ENCODE measurements around the gene INSR.

INSR gene

DNA sequence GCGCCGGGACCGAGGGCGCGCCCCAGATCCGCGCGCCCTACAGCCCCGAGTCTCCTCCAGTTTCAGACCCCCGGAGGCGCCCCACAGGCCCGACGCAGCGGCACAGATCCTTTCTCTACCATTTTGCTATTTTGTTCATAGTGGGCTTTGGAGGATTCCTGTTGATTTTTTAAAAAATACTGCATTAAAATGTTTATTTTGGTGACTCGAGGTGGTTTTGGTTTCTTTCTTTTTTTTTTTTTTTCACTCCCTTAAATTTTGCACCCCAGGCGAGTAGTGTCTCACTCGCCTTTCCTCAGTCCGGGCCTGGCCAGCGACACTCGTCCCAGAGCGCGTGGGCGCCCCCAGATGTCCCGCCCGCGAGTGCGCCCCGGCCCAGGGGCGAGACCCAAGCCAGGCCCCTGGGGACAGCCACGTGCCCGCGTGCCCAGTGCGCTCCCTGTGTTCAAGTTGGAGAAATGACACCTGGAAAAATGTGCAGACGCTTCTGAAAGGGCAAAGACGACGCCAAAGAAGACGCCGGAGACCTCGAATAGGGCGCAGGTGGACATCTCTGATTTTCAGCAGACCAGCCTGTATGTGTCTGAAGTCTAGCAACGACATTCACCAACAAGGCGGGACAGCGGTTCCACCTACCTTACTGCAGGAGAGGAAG is 471 bp upstream of the INSR start:
- DNase-seq: no peak

- no peak for DNase-seq
Observed at GRCh38 chr19:7292950-7293761, 1.1 kb downstream of the INSR start.

DNA sequence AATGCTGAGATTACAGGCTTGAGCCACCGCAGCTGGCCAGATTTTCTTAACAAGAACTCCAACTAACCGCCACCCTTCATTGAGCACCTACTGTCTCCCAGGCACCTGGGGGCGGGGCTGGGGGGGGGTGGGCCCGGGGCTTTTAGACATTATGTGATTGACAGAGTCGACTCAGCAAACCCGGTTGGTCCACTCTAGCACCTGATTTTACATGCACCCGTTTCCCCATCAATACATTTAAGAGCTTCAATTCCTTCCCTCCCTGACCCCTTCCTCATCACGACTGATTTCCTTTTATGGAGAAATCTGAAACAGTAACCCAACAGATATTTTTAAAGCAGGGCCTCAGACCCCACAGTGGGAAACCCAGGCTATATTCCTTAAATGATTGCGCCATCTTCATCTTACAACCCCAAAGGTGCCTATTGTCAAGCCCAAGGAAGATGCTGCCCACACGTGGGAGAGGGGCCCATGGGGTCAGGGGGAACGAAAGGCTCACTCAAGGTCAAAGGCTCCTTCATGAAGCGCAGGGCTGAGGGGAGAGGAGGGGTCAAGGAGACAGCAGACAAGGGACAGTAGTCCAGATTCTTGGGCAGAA is 1.8 kb downstream of the INSR start:
- no peak for DNase-seq

- no peak for DNase-seq
Observed at GRCh38 chr19:7288977-7289376, 5.2 kb downstream of the INSR start.

DNA sequence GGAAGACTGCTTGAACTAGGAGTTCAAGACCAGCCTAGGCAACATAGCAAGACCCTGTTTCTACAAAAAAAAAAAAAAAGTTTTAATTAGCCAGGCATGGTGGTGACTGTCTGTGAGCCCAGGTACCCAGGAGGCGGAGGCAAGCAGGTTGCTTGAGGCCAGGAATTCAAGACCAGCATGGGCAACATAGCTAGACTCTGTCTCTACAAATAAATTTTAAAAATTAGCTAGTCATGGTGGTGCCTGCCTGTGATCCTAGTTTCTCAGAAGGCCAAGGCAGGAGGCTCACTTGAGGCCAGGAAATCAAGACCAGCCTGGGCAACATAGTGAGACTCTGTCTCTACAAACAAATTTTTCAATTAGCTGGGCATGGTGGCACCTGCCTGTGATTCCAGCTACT is 6.1 kb downstream of the INSR start:
- no peak for DNase-seq

DNA sequence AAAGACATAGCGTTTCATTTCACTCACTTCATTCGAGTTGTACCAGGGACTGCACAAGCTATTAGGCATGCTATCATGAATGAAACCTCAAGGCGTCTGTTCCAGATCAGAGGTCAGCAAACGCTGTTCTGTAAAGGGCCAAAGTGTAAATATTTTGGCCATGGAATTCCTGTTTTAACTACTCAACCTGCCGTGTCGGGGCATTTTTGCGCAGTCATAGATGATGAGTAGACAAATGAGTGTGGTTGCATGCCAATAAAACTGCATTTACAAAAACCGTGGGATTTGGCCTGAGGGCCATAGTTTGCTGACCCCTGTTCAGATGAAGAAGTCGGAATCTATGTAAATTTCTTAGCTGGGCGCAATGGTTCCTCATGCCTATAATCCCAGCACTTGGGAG is 6.5 kb downstream of the INSR start:
- no peak for DNase-seq

DNA sequence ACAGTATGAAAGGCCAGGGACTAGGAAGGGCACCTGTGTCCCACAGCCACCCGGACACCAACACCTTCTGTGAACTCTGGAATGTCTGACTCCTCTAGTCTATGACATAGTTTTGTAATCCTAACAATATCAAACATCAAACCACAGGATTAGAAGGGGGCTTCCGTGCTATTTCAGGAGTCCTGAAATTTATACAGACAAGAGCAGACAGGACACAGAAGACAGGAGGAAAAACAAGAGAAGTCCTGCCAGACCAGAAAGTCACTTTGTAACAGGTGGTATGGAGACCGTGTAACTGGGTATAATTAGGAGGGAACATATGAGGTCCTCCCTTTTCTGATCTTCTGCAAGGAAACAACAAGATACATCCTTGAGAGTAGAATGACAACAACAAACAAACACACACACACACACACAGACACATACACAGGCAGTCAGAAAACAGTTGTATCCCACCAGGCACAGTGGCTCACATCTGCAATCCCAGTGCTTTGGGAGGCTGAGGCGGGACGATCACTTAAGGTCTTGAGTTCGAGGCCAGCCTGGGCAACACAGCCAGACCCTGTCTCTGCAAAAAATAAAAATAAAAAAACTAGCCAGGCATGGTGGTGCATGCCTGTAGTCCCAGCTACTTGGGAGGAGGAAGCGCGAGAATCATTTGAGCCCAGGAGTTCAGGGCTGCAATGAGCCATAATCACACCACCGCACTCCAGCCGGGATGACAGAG is 13.1 kb downstream of the INSR start:
- DNase-seq: no peak

DNA sequence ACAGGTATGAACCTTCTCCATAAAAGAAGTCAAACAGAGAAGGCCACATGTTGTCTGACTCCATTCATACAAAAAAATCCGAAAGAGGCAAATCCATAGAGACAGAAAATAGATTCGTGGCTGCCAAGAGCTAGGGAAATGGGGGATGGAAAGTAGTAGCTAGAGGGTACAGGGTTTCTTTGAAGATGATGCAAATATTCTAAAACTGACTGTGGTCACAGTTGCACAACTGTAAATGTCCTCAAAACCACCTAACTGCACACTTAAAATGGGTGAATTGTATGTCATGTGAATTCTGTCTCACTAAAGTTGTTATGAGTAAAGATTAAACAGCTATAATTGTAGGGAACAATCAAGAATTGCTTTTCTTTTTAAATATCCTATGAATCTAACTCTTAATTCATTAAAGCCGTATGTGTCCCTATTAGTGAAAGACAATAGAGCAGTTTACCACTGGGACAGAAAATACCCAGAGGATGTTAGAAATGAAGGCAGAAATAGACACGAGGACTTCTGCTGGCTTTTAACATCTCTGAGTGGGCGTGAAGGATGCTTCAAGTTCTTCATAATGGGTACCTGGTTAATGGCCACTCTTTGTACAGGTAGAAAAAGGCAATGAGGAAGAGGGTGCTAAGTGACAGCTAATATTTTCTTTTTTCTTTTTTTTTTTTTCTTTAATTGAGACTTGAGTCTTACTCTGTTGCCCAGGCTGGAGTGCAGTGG is 21.2 kb downstream of the INSR start:
- DNase-seq: no peak

DNA sequence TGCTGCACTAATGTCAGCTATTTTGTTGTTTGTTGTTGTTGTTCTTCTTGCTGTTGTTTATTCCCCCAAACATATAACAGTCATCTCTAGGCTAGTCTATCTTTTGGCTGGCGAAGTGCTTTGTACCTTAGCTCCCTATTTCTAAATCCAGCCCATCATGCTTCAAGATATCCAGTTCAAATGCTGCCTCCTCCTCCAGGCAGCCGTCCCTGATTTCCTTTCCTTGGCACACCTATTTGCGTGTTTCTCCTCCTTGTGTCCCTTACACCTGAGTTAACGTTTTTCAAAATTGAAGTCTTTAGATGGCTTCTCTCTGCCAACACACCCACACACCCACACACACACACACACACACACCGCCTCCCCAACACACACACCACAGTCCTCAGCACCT is 25.5 kb downstream of the INSR start:
- DNase-seq: no peak

DNA sequence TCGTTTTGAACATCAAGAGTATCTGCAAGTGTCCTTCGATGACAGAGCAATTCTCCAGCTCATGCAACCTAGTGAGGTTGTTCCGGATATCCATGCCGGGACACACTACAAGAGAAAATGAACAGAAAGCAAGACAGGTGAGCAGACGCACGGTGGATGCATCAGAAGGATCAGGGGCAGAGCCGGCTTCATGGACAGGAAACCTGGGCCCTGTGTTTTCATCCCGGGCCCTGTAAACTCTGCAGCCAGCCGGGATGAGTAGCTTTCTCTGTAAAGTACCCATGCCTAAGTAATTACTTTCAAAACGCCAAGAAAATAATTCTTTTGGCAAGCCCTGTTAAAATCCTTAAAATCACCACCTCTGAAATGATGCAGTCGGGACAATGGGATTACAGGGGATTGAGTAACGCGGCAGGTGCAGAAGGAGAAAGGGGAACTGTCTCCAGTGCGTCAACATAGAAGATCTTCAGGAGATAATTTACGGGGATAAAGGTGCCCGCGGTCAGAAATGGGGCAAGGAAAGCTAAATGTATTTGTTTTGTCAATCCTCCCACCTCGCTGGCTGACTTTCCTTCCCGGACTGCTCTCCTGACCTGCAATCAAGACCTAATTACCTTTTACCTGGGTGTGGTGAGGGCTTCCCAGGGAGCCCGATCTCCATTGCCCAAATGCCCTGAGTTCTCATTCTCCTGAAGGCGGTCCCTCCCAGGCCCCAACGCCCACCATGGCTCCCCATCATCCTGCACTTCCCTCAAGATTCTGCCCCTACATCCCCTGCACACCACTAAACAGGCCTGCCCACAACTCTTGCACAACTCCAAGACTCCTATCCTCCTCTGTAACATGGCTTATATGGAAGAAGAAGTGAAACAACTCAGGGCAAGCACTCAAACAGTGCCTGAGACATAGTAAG is 26.2 kb downstream of the INSR start:
- no peak for DNase-seq

- no peak for DNase-seq
Observed at GRCh38 chr19:7266832-7267231, 27.4 kb downstream of the INSR start.

GRCh38 chr19:7265963-7266362 is 28.3 kb downstream of the INSR start:
- DNase-seq: no peak

GRCh38 chr19:7264858-7265257 is 29.4 kb downstream of the INSR start:
- no peak for DNase-seq

- DNase-seq: no peak
Observed at GRCh38 chr19:7263521-7263920, 30.7 kb downstream of the INSR start.

DNA sequence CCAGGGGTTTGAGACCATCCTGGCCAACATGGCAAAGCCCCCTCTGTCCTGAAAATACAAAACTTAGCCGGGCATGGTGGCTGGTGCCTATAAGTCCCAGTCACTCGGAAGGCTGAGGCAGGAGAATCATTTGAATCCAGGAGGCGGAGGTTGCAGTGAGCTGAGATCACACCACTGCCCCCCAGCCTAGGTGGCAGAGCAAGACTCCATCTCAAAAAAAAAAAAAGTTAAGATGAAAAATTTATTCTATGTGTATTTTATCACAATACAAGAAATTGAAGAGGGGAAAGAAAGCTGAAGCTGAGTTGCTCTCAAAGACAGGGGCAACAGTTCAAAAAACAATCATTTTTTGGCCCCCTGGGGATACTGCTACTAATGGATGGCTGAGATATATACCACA is 31.1 kb downstream of the INSR start:
- no peak for DNase-seq

- DNase-seq: no peak
Observed at GRCh38 chr19:7262470-7262869, 31.7 kb downstream of the INSR start.

- no peak for DNase-seq
Observed at GRCh38 chr19:7260161-7260560, 34.1 kb downstream of the INSR start.

- DNase-seq: no peak
Observed at GRCh38 chr19:7258840-7259395, 35.3 kb downstream of the INSR start.

GRCh38 chr19:7258041-7258839 is 36.0 kb downstream of the INSR start:
- no peak for DNase-seq
